Stimulated activated CD8-positive, alpha-beta memory T cell treated with anti-CD3 and anti-CD28 coated beads, Interleukin-2, amount 100 ng/mL, for 48 hours (primary cell): ENCODE results near the gene CACNA2D4.

ENCODE experiments used
- DNase-seq, 2 donors: peaks; one replicate each; pipeline ENCODE4 v3.0.0-alpha.2; 2020; ENCODE audit warnings: low read depth in 2 of 2

The CACNA2D4 gene

DNA sequence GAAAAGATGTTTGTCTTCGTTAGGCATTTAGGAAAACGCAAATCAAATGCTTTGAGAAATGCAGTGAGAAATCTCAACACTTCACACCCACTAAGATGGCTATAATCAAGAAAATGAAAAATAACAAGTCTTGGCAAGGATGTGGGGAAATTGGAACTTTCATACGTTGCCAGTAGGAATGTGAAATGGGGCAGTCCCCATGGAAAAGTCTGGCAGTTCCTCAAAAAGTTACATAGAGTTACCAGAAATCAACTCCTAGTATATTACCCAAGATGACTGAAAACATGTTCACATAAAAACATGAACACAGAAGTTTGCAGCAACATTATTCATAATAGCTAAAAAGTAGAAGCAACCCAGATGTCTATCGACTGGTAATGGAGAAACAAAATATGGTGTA is 139.5 kb downstream of the CACNA2D4 start:
- no peak for DNase-seq

DNA sequence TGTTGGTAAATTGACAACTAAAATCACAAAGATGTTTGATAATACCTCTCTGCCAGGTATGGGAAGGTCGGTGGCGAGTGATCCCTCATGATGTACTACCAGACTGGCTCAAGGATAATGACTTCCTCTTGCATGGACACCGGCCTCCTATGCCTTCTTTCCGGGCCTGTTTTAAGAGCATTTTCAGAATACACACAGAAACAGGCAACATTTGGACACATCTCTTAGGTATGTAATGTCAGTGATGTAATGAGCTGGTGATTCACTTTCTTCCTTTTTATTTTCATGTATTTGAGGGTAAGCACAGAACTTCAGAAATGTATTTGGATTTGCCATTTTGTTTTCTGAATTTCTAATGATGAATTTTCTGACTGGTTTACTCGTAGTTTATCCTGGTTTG is 140.7 kb downstream of the CACNA2D4 start:
- no peak for DNase-seq

DNA sequence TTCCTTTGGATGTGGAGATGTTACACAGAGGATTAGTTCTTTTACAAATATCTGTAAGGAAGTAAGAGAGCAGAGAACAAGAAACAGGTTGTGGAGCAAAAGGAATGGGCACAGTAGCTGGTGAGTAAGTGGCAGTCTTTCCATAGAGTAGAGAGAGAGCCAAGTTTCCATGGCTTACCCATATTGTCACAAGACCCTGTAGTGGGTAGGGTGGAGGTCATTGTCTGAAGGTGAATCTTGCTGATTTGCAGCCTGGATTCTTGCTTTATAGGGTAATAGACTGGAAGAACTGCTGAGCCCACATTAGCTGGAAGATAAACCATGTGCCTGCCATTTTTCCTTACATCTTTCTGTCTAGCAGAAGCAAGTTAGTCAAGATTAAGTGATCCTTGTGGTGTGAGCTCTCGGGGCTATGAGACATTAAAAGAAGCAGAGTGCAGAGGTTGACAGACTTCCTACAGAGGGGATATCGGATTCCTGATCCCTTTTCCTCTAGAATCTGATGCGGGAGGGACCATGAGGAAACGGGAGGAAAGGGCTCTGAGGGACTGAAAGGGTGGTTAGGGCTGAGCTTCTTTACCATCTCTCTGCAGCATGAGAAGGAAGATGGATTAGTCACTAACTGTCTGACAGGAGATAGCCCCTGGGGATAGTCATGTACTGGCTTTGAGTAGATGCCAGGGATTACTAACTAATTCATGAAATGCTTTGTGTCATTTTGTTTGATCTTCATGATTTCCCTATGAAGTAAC is 142.1 kb downstream of the CACNA2D4 start:
- no peak for DNase-seq

DNA sequence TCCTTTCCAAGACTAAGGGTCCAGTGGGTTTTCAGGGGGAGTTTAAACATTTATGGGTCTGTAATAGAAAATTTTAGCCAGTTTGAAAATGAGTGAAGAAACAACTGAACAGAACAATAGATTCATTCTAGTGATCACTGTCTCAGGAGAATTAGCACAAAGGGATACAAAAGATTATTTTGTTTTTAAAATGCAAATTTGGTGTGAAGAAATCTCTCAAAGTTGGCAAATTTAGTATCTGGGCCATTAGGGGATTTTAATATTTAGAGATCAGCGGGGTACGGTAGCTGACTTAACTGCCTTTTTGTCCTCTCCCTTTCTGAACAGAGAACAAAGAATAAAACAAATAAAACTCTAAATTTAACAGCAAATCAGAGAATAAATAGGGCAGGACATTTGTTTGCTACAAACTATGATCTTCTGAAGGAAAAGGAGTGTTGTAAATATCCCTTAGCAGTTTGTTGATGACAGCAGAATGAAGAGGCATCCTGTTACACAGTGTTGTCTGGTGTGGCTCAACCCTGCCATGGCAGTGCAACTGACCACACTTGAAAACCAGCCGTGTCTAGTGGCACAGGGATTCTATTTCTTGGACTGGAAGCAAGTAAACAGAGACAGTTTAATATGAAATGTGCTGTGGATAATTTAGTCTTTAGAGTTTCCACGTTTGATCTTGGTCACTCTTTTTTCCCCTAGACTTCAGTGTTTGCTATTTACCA is 144.4 kb downstream of the CACNA2D4 start:
- DNase-seq = no peak

DNA sequence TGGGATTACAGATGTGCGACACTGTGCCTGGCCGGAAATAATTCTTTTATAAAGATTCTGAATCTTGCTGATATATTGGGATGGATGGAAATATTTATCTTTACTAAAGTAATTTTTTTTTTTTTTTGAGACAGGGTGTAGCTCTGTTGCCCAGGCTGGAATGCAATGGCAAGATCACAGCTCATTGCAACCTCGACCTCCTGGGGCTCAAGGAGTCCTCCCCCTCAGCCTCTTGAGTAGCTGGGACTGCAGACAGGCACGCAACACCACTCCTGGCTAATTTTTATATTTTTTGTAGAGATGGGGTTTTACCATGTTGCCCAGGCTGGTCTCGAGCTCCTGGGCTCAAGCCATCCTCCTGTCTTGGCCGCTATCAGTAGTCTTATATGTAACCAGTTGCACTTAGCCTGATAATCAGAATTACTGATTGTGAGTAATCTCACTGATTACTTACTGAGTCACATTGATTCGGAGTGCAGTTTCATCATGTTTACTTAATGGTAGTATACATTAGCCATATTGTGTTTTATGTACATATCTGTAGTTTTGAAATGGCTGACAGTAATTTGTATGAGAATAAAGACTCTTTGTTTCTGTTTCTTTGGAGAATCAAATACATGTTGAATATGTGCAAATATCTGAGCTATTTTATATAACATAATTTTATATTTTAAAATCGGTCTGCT is 148.5 kb downstream of the CACNA2D4 start:
- no peak for DNase-seq

DNA sequence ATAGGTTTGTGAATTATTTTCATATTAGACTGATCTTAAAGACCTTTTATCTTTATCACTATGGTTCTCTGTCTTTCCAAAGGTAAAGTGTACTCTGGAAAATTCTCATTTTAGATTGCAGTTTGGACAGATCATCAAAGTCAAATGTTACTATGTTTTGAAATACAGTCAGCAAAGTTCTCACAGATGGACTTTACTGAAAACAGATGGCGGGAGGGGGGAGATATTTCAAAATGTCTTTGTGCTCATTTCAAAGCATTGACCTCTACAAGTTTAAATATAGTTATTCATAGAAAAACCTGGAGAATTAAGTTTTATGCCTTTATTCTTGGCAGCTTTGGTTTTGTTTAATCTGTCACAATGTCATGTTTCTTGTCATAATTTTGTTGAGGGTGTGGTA is 149.8 kb downstream of the CACNA2D4 start:
- no peak for DNase-seq

DNA sequence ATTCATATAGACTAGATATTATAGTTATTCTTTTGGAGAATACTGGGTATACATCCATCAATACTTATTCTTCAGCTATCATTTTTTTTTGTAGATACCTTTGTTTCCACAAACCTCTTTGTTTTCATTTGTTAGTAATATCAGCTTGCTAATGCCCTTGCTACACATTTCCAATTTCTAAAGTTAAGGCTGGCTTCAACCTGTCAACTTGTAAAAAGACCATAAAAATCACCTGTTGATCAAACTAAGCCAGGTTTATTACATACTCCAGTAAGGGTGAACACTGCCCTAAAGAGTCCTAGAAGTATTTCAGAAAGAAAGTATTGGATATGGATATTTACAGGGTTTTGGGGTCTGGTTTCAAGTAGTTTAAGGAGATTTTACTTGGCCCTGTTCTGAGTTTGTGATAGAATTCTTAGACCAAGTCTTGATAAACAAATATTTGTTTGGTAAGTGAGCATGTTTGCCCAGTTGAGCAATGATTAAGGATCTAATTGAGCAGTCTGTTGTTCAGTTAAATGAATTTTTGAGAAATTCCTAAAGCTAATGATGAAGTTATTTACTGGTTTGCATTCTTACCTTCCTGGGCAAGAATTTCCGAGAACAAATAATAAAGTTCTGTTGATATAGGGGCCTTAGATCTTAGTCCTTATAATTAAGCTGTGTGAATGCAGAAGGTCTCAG is 150.9 kb downstream of the CACNA2D4 start:
- no peak for DNase-seq

DNA sequence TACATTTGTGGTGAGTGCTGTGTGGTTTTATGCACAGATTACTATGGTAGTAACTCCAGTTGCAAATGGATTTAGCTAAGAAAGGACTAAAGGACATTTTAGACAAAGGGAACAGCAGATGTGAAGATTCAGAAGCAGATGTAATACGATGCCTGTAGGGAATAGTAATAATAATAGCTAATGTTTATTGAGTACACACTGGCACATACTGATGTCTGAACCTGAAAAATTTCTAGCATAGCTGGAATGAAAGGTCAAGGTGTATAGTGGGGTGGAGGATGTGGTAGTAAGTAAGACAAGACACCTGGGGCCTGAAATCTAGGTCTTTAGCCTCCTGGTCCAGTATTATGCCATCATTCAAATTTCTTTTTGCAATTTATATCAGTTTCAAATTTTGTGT is 152.3 kb downstream of the CACNA2D4 start:
- no peak for DNase-seq

DNA sequence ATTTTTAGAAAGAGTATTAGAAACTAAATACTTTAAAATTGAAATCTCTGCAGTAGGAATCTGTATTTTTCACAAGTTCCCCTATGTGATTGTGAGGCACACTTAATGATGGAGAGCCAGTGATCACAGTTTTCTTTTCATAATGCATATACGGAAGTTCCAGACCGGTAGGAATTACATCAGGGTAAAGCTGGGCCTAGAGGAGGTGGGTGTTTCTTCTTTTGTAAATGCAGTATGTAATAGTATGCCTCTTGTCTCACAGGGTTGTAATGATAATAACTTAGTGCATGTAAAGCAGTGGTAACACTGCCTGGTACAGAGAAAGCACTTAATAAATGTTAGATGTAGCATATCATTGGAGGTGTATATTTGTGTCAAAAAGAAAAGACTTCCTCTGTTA is 155.3 kb downstream of the CACNA2D4 start:
- DNase-seq = no peak

DNA sequence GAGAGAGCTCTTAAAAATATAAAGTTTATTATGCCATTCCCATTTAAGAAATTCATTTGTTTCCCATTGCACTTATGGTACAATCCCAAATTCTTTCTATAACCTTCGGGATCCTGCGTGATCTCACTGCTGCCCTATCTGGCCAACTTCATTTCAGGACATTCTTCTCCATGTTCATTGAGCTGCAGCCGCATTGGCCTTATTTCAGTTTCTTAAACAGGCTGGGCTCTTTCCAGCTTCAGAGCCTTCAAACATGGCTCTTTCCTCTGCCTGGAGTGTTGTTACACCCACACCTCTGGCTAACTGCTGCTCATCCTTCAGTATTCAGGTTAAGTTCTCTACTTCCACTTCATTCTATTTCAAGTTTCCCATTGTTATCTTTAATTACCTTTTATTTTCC is 156.6 kb downstream of the CACNA2D4 start:
- no peak for DNase-seq

DNA sequence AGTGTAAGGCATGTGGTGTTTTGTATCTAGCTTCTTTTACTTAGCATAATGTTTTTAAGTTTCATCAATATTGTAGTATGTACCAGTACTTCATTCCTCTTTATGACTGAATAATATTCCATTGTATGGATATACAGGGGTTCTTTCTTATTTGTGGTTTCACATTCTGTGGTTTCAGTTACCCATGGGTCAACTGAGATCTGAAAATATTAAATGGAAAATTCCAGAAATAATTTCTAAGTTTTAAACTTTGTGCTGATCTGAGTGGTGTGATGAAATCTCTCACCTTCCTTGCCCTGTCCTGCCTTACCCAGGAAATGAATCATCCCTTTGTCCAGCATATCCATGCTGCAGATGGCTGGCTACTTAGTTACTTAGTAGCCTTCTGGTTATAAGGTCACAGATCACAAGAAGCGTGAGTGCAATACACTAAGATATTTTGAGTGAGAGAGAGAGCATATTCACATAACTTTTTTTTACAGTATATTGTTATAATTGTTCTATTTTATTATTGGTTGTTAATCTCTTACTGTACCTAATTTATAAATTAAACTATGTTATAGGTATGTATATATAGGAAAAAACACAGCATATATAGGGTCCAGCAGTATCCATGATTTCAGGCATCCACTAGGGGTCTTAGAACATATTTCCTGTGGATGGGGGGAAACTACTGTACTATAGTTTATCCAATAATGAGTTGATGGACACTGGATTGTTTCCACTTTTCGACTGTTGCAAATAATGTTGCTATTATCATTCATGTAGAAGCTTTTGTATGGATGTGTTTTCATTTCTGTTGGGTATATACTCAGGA is 157.7 kb downstream of the CACNA2D4 start:
- DNase-seq = no peak

DNA sequence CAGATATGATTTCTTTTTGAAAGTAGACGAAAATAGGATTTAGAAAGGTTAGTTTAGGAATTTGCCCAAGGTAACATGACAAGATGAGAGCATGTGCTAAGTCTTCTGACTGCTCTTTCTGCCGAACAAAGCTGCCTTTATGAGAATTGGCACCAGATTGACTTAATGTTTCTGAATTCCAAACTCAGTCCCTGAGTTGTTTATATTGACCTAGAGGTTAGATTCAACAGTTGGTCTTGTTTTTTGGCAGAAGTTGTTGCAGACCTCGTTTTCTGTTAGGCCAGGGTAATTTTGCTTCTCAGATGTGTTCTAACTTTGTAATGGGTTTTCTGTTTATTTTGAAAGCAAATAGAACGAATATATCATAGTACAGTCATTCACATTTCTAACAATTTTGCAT is 159.6 kb downstream of the CACNA2D4 start:
- DNase-seq = no peak

DNA sequence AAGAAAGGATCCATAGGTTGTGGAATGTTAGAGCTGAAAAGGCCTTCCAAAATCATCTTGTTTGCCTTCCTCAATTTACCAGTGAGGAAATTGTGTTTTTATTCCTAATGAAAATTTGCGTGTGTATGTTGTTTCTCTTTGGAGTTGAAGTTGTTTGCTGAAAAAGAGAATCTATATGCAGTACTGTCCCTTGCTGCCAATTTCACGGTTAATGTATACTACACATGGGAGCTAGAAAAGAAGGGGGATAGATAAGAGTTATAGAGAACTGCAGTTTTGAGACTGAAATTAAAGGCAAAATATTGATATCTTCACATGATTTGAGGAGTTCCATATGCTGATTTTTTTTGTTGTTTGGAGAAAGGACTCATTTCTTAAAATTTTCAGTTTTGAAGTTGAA is 160.1 kb downstream of the CACNA2D4 start:
- DNase-seq = no peak

DNA sequence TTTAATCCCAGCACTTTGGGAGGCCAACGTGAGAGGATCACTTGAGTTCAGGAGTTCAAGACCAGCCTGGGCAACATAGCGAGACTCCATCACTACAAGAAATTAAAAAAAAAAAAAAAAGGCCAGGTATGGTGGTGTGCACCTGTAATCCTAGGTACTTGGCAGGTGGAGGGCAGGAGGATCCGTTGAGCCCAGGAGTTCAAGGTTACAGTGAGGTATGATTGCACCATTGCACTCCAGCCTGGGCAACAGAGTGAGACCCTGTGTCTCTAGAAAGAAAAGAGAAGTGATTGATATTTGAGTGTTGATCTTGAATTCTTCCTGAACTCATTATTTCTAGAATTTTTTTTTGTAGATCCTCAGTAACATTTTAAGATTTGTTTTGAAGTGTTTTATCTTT is 168.2 kb downstream of the CACNA2D4 start:
- DNase-seq = no peak

DNA sequence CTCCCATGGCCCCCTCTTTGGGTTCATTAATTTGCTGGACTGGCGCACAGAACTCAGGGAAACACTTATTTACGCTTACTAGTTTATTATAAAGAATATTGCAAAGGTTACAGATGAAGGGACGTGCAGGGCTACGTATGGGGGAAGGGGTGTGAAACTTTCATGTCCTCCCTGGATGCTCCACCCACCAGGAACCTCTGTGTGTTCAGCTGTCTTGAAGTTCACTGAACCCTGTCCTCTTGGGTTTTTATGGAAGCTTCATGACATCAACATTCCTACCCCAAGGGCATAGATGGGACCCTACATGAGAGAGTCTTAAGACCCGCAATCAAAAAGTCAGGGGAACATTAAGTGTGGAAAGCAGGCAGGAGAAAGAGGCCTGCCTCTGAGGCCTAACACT is 169.4 kb downstream of the CACNA2D4 start:
- DNase-seq = no peak

DNA sequence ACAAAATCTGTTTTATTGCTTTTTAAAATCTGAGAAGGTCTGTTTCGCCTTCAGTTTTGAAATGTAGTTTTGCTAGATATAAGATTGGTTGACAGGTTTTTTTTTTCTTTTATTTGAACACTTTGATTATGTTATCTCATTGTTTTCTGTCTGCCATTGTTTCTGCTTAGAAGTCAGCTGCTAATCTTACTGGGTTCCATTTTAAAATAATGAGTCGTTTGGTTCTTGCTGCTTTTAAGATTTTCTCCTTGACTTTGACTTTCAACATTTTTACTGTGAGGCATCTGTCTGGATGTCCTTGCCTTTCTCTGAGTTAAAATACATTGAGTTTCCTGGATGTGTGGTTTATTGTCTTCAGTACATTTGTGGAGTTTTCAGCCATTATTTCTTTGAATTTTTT is 170.8 kb downstream of the CACNA2D4 start:
- DNase-seq = no peak

DNA sequence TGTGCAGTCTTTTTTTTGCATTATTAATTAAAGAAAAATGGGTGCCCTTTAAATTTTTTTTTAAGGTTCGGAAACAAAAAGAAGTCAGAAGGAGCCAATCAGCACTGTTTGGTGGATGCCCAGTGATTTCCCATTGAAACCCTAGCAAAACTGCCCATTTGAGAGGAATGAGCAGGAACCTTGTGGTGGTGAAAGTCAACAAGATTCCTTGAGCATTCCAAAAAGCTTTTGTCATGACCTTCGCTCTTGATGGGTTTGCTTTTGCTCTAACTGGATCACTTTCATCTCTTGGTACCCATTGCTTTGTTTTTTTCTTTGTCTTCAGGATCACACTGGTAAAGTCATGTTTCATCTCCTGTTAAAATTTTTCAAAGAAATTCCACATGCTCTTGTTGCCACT is 173.5 kb downstream of the CACNA2D4 start:
- DNase-seq = no peak
